NK-92 (cell line): ENCODE data around the gene STYK1.

Source experiments
- DNase-seq: peaks from one replicate; lab custom pipeline; 2025; ENCODE audit not compliant: unreplicated experiment; lab: John Stamatoyannopoulos, UW

The STYK1 gene

DNA sequence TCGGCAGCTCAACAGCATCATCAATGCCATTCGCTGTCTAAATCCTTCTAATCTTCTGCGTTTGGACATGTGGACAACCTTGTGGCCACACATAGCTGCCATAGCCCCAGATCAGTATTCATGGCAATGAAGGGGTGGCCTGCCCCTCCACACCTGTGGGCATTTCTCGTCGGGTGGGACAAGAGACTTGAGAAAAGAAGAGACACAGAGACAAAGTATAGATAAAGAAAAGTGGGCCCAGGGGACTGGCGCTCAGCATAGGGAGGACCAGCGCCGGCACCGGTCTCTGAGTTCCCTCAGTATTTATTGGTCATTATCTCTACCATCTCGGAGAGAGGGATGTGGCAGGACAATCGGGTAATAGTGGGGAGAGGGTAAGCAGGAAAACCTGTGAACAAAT lies 102.7 kb downstream of the STYK1 start:
- DNase-seq, result no peak
